HG03520 (cell line): ENCODE data around the gene GPATCH4.
"Not testable (repeated sequence)": the region's sequence is repeated elsewhere in the genome, so short reads cannot be mapped to it uniquely, and the experiment has no call there.

ENCODE experiments used
- ATAC-seq: cut with Tn5 transposase; IDR thresholded peaks from one replicate; pipeline ENCODE4 v1.9.1; 2021; ENCODE audit warnings: mild to moderate bottlenecking, moderate library complexity; ENCODE audit not compliant: unreplicated experiment

Gene GPATCH4

DNA sequence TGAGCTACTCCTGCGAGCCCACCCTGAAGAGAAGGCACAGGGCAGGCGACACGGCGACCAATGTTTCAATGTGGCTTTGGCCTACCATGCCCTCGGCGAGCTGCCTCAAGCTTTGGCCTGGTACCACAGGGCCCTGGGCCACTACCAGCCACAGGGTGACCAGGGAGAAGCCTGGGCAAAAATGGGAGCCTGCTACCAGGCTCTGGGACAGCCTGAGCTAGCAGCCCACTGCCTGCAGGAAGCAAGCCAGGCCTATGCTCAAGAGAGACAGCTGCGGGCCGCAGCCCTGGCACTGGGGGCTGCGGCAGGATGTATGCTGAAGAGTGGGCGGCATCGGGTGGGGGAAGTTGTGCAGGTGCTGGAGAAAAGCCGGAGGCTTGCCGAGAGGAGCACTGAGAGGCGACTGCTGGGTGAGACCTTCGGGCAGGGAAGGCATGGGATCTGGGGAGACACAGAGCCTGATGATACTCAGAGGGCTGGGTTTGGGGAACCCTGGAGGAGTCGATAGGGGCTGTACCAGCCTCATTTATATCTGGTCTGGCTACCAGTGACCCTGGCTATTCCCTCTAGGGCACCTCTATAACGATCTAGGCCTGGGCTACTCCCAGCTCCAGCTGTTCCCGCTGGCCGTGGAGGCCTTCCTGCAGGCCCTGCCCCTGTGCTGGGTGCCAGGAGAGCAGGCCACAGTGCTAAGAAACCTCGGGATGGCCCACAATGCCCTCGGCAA lies 19.5 kb downstream of the GPATCH4 start:
- no peak for ATAC-seq

GRCh38 chr1:156579472-156579871 lies 21.8 kb downstream of the GPATCH4 start, which contains the start of gene TTC24:
TTC24 (plus strand) TSS chr1:156579723; CDS start chr1:156581365, 1,642 bp downstream.
- no peak for ATAC-seq

DNA sequence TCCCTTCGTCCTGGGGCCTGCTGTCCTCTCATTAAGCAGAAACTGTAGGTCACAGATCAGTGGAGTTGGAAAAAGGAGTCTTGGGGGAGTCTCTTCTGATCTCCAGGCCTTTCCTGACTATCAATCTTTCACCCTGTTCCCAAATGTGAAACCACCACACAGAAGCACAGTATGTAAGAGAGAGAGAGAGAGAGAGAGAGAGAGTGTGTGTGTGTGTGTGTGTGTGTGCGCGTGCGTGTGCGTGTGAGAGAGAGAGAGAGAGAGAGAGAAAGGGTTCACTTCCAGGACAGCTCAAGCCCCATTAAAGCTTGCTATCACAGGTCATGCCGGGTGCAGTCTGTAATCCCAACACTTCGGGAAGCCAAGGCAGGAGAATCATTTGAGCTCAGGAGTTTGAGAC lies 23.2 kb downstream of the GPATCH4 start:
- no peak for ATAC-seq

DNA sequence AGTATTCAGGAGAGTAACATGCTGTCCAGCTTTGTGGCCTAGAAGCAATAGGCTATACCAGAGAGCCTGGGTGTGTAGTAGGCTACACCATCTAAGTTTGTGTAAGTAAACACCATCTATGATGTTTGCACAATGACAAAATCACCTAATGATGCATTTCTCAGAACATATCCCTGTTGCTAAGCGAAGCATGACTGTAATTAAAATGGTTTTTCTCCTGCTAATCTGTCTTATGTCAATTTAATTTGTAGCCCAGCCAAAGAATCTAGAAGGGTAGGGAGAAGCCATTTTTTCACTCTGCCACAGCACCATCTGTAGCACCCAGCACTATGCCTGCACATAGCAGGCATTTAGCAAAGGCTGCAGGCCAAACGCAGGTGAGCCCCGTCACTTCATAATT lies 23.7 kb downstream of the GPATCH4 start:
- ATAC-seq, result no peak

DNA sequence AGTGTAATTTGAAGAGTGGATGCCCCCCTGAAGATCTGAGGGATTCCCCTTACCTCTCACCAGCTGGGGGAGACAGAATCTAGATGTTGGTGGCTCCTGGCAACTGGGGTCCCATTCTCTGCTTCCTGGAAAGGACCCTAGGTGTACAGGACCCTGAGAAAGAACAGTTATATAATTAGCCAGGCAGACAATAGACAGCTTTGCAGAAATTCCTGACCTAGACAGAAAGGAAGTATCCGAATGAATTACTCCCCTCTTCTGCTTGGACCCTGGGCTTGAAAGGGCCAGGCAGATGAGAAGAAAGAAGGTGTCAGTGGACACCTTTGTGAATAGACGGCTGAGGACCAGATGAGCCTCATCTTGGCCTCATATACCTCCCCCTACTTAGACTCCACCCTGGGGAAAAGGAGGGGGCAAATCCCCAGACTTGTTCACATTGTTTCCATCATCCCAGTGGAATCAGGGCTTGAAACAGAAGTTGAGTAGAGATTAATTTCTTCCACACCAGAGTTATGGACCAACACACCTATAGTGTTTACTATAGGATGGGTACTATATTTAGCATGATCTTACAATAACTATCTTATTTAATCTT lies 27.1 kb downstream of the GPATCH4 start:
- ATAC-seq, result no peak

DNA sequence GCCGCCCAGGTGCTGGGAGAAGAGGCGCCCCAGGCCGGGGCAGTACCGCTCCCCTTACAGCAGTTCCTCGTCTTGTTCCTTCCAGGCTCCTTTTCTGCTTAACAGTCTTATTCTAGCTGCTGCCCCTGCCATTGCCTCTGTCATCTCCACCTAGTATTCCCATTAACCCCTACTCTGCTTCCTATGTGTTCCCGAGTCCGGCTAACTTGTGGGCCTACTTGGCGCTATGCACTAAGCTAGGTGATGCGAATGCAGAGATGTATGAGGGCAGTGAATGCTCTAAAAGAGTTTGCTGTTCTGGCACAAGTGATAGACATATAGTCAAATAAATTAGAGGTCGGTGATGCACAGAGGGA lies 28.6 kb downstream of the GPATCH4 start:
- no peak for ATAC-seq

DNA sequence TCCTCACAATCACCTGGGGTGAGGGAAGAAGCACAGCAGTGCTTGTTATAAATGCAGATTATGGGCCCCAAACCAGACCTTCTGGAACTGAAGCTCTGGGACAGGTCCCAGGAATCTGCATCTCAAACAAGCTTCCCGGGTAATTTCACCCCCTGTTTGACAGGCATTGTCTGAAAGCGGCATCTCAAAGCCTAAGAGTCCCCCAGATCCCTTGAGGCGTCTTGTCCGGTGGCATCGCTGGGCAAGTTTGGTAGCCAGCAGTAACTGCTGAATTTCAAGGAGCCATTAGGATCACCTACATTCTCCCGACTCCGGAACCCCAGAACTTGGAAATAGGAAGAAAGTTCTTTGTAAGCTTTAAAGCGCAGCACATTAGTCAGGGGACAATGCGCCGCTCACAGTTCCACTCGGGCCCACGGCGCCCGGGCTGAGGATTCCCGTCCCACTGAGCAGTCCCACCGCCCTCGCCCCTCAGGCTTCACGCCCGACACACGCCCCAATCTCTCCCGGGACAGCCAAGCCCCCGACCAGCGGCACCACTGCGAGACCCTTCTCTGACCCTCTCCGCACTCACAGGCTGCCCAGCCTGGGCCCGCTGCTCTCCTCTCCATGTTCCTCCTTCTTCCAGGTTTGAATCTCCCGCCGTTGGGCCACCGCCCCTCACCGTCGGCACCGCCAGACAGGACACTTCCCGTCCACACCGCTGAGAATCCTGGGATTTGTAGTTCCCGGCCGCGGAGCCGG lies 29.2 kb downstream of the GPATCH4 start, which contains the start of gene IQGAP3:
Gene IQGAP3 (minus strand): TSS at position 647 of the 744 bp plus-strand sequence. CDS start 36 bp downstream, at position 611.
- ATAC-seq, result no peak

GRCh38 chr1:156571261-156571852 lies 29.9 kb downstream of the GPATCH4 start:
- ATAC-seq, result no peak

GRCh38 chr1:156566436-156566835 lies 34.8 kb downstream of the GPATCH4 start:
- ATAC-seq, result no peak

DNA sequence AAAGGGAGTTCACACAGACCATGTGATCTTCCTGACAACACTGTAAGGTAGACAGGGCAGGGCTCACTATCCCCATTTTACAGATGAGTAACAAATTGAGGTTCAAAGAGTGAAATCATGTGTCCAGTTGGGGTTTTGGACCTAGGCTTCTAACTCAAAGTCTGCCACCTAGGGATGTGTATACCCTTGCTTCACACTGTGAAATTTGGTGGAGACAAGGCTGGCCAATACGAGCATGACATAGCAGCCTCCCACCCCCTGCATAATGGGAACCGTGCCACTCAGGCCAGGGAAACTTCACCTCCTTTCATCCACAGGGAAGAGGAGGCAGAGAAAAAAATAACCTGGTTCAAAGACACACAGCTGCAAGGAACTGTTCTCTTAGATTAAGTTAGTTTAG lies 35.8 kb downstream of the GPATCH4 start:
- ATAC-seq, result no peak

DNA sequence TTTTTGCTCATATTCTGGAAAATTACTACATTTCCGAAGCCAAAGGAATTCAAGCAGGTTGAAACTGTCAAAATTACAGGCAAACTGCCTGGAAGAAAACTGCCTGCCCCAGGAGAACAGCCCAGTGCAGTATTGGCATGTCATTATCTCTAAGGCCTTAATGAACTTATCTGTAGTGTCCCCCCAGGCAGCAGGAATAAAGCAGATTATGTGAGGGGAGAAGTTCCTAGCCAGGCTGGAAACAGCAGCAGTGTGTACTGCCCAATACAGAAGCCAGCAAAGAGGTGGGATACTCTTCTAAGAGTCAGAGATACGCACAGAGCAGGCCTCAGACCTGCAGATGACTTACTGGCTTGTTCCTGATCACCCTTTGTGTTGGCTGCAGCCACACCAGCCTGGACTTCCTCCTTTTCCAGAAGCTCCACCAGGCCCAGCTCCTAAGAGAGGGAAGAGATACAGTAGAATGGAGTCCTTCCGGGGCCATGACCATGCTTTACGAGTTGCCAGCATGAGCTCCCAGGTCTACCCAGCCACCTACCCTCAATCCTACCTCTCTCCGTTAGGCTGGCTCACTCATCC lies 40.6 kb downstream of the GPATCH4 start:
- ATAC-seq, result no peak

- ATAC-seq, result no peak
These were observed 41.4 kb downstream of the GPATCH4 start for GRCh38 chr1:156559797-156560385.

- no peak for ATAC-seq
These were observed 42.0 kb downstream of the GPATCH4 start for GRCh38 chr1:156559086-156559796.

- ATAC-seq, result no peak
These were observed 44.9 kb downstream of the GPATCH4 start for GRCh38 chr1:156556354-156556753.

DNA sequence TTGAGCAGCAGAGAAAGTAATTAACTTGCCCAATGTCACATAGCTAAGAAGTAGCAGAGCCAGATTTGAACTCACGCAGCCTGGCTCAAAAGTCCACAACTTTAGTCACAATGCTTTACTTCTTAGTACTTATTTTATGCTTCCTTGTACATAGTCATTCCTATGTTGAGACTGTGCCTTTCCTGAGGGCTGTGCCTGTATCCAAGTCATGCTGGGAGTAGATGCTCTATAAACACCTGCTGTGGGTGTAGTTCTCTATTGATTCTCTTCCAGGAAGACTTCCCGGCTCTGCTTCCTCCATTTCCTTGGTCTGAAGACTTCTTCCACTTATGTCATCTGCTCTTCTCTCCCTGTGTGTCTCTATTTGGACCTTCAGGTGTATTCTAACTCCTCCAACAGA lies 45.6 kb downstream of the GPATCH4 start:
- no peak for ATAC-seq

GRCh38 chr1:156554971-156555370 lies 46.3 kb downstream of the GPATCH4 start:
- ATAC-seq, result no peak

DNA sequence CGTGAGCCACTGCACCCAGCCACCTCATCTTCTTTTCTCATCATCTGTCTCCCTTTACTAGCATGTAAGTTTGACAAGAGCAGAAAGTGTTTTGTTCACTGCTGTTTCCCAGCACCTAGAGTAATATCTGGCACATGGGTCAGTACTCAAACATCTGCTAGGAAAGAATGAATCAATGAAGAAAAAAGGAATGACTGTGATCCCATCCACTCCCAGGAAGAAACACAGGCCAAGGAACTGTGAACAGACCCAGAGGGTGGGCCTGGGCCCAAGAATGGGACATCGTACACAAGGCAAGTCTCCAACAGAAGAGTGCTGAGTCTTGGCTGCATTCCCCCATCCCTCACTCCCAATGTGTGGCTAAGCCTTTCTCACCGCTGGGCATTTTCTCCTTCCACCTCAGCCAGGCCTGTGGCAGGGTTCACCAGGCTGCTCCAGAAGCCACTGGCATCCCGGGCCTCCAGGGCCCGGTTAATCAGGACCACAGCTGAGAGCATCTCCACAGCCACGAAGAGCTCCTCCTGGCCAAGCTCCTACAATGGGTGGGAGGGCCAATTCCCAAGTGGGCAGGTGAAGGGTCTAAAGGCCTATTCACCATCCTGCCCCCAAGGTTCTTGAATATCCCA lies 47.3 kb downstream of the GPATCH4 start:
- ATAC-seq, result no peak

DNA sequence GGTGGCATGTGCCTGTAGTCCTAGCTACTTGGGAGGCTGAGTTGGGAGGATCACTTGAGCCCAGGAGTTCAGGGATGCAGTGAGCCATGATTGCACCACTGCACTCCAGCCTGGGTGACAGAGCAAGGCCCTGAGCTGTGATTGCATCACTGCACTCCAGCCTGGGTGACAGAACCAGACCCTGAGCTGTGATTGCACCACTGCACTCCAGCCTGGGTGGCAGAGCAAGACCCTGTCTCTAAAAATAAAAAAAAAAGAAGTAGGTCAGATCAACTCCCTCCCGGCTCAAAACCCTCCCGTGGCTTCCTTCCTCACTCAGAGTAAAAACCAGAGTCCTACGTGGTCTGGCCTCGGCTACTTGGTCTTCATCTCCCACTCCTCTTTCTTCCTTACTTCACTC lies 48.3 kb downstream of the GPATCH4 start:
- not testable (repeated sequence) for ATAC-seq

GRCh38 chr1:156552518-156552917 lies 48.8 kb downstream of the GPATCH4 start:
- ATAC-seq, result no peak

- ATAC-seq, result no peak
These were observed 49.4 kb downstream of the GPATCH4 start for GRCh38 chr1:156551869-156552268.
